GM18519 (cell line): Measurements from ENCODE around the gene NCOA1.

Experiments used
- ATAC-seq: cut with Tn5 transposase; IDR thresholded peaks from one replicate; pipeline ENCODE4 v1.9.1; 2021; ENCODE audit warnings: mild to moderate bottlenecking, moderate library complexity; ENCODE audit not compliant: unreplicated experiment, low FRiP score

NCOA1 gene

DNA sequence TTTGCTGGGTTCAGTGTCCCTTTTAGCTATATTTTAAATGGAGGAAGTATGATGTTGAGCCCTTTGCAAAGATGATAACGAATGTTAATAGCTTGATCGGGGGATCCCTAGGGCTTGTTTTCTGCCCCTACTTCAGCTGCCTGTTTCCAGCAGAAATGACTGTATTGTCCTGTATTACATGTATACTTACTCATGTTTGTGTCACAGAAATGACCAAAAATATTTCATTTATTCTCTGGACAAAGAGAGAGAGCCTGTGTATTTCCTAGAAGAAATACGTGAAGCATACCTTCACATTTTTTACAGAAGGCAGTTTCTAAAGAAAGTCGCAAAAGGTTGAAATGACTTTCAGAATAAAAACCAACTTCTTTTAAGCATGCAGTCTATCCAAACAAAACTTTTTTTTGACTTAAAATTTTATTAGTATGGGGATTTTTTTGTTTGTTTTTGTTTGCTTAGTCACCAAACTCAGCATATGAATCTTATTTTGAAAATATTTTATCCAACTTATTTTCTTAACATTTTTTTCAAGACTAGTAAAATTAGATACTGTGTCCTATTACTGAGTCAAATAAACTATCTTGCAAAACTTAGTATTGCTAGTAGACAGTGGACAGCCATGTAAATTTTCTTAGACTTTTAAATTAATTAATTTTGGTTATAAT, 233.2 kb downstream of the NCOA1 start:
- no peak for ATAC-seq

DNA sequence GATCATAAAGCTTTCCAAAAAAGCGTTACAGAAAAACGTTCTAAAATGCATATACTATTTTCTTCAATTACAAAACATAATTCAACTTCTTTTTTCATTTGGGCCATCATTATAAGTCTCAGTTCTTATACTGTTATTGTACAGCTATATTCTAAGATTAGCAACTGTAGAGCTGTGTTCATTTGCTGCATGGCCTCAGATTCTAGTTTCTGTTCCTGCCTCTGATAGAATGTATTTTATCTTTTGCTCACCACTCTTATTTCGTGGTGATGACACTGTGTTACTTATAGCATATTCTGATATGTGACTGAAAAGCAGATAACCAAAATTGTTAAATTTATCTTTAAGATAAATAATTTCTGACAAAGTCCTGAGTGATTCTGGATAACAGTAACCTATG, 234.9 kb downstream of the NCOA1 start:
- ATAC-seq: peak; percentile 60

DNA sequence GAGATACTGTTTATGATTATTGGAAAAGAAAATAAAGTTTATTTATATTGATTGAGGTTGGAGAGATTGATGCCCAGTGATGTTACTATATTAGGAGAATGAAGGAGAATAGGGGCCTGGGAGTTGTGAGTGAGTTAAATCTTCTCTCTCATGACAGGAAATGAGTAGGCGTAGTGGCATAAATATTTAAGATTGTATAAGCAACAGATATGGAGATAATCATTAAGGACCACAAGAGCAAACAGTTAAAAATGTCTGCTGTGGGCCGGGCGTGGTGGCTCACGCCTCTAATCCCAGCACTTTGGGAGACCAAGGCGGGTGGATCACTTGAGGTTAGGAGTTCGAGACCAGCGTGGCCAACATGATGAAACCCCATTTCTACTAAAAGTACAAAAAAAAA, 239.4 kb downstream of the NCOA1 start:
- ATAC-seq: no peak

- no peak for ATAC-seq
Observed at GRCh38 chr2:24731040-24731439, 240.0 kb downstream of the NCOA1 start.

GRCh38 chr2:24731923-24732322, 240.9 kb downstream of the NCOA1 start:
- no peak for ATAC-seq

- ATAC-seq: no peak
Observed at GRCh38 chr2:24734741-24735140, 243.7 kb downstream of the NCOA1 start.

DNA sequence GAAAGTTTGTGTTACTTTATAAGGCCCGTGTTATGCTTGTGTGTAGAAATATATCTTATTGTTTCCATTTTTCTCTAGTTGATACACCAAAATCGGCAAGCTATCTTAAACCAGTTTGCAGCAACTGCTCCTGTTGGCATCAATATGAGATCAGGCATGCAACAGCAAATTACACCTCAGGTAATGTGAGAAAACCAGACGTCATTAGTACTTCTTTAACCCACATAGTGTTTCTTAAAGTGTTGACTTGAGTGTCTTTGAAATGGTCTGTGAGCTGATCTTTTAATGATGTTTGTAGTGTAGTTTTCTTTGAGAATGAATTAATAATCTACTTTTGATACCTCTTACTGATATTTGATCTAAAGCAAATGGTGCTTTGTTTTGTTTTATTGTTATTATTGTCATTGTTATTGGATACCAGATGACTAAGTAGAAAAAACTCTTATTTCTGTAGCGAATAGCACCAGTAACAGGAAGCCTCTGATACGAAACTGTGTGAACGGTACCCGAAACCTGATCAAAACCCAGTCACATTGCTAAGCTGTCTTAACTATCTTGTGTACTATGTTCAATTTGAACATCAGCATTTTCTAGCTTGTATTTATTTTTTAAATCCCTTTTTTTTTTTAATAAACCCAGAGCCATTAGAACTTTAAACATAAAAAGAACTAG, 248.4 kb downstream of the NCOA1 start:
- ATAC-seq: no peak

DNA sequence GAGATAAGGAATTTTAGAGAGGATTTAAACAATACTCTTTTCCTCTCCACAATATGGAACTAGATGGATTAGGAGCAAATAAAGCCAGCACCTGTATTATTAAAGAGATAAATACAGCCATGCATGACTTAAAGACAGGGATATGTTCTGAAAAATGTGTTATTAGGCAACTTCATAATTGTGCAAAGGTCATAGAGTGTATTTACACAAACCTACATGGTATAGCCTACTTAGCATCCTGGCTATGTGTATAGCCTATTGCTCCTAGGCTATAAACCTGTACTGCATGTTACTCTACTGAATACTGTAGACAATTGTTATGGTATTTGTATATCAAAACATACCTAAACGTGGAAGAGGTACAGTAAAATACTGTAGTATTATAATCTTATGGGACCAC, 249.1 kb downstream of the NCOA1 start:
- no peak for ATAC-seq

GRCh38 chr2:24742730-24743129, 251.7 kb downstream of the NCOA1 start:
- ATAC-seq: no peak

DNA sequence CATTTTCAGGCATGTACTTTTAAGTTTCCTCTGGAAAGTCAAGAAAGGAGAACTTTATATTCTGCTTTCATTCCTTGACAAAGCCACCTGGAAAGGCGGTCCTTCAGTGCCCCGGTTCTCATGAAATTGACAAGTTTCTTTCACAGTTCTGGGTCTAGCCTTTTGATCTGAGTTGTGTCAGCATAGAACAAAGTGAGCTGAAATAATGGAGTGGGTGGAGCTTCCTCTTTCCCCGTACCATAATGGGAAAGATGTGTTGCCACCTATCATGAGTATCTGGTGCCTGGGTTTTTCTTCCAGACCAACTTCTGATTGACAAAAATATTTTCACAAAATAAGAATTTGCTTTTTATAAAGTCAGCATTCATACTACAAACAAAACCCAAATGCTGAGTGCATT, 252.9 kb downstream of the NCOA1 start:
- ATAC-seq: no peak

DNA sequence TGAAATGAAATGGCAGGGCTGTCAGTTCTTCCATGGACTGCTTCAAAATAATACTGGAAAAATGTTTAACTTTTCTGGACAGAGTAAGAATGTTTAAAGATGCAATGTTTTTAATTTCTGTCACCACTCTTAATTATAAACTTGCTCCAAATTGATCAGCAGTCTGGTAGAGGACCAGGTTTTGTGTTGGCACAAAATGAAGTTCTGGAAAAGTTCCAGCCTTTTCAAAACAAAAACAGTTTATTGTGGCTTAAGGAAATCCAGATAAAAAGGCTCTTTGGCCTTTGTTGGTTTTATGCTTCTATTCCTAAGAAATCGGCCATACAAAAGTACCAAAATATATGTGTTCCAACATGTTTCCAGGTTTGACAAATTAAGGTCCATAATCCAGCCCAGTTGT, 253.3 kb downstream of the NCOA1 start:
- no peak for ATAC-seq

- ATAC-seq: no peak
Observed at GRCh38 chr2:24745825-24746224, 254.8 kb downstream of the NCOA1 start.

DNA sequence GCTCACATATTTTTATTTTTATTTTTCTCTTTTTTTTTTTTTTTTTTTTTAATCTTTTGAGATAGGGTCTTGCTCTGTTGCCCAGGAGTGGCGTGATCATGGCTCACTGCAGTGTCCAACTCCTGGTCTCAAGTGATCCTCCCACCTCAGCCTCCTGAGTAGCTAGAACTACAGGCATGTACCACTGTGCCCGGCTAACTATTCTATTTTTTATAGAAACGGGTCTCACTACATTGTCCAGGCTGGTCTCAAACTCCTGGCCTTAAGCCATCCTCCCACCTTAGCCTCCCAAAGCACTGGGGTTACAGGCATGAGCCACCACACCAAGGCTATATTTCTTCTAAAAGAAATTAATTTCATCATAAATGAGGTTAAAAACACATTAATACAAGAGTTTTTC, 256.2 kb downstream of the NCOA1 start:
- ATAC-seq: no peak

- no peak for ATAC-seq
Observed at GRCh38 chr2:24749069-24749691, 258.1 kb downstream of the NCOA1 start.

DNA sequence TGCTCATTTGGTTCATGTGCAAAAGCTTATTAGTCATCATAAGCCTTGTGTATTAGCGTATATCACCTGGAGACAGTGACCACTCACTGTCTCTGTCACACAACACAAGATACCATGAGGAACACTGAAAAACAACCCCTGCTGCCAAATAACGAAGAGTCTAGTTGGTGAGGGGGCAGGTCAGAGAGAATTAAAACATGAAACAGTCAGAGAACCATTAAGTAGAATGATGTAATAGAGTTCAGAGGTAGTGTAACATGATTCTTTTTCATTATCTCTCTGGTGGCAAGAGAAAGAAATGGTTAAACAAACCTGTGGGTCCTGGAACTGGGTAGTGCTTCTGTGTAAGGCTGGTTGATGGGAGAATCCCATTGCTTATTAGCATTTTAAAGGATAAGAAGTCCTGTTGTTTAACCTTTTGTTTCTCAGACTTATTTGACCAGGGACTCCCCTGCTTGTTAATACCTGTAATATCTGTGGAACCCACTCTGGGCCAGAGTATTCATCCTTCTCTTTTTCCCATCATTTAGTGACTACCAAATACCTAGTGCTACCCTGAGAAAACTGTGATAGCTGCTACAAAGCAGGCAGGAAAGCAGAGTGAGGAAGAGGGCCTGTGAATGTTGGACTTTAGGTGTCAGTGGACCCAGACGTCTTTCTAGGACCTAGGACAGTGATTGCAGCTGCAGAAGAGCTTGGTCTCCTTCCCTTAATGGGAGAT, 264.1 kb downstream of the NCOA1 start:
- no peak for ATAC-seq

GRCh38 chr2:24756789-24757188, 265.7 kb downstream of the NCOA1 start:
- ATAC-seq: no peak

- no peak for ATAC-seq
Observed at GRCh38 chr2:24761866-24762265, 270.8 kb downstream of the NCOA1 start.

- ATAC-seq: no peak
Observed at GRCh38 chr2:24762518-24762917, 271.5 kb downstream of the NCOA1 start.

DNA sequence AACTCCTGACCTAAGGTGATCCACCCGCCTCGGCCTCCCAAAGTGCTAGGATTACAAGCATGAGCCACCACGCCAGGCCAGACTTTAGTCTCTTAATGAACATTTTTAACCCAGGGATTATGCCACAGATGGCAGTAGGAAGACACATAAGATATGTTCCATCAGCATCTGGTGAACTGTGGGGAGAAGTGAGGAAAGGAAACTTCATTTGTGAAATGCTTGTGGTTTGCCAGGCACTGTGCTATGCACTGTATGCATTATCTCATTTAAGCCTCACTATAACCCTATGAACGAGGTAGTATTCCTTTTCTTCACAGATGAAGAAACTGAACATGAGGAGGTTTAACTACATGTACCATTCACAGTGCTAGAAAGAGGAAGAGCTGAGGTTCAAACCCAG, 272.8 kb downstream of the NCOA1 start:
- no peak for ATAC-seq

DNA sequence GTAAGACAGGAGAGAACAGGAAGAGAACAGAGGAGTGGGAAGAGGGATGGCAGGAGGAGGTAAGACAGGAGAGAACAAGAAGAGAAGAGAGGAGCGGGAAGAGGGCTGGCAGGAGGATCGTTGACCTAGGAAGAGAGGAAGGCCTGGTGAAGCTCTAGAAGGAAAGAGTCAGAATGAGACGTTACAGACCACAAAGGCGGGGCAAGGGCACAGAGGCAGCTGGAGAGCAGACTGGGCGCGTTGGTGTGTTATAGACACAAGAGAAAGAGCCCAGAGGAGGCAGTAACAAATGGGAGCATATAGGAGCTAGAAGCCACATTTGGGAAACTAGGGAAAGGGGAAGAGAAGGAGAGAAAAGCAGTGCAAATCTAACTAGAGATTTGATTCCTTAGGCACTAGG, 275.6 kb downstream of the NCOA1 start:
- ATAC-seq: no peak

DNA sequence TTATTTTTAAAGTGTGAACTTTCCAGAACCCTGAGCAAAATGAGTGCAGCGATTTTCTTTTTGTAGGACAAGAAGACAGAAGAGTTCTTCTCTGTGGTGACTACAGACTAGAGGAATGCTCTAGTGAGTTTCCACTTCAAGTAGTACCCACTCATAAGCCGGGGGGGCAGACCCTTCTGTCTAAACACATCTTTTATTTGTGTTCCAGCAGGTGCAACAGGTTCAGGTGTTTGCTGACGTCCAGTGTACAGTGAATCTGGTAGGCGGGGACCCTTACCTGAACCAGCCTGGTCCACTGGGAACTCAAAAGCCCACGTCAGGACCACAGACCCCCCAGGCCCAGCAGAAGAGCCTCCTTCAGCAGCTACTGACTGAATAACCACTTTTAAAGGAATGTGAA, 277.0 kb downstream of the NCOA1 start:
- ATAC-seq: no peak
